ENCODE data around the gene ATRNL1. TPM values are rescaled to one million over a fixed set of nuclear protein-coding genes. Genes with fewer than 3 reads are reported as not detected.
"Not testable (repeated sequence)": the region's sequence is repeated elsewhere in the genome, so short reads cannot be mapped to it uniquely, and the experiment has no call there.

ATRNL1 gene
- total RNA-seq, 4 donors from 2014 or later: 4.4 to 18.4 (median 14.4) TPM

GRCh38 chr10:115219203-115219602 lies 126.0 kb downstream of the ATRNL1 start:
- Histone ChIP-seq H3K4me1 (no peaks in the 10 kb centered on the region), H3K36me3 (no peaks in the 10 kb centered on the region), H3K9me3 (no peaks in the 10 kb centered on the region), H3K27me3 (no peaks in the 10 kb centered on the region), H3K27ac (no peak overlapping the region), H3K4me3 (no peak overlapping the region)
- intact Hi-C loops (cut with DNase I; ENCODE audit: low total_unique reads): loop anchor here (2.0 to 5.0 kb wide), 2 partner anchors 72 to 867 kb away; no protein-coding TSS in a partner anchor
- TF ChIP-seq CTCF (IDR thresholded peaks at IDR 0.05): no peak
- TF ChIP-seq EP300 (IDR thresholded peaks at IDR 0.05; ENCODE audit: low read depth): no peak
- no peak for TF ChIP-seq POLR2A (IDR thresholded peaks at IDR 0.05)
- no peak for TF ChIP-seq POLR2AphosphoS5 (IDR thresholded peaks at IDR 0.05)
- 75 to 80% methylated on average over 1 to 3 of the region's 3 CpGs for WGBS, 2 donors (ENCODE audit: low coverage in 1 of 2)
- DNase-seq: no peak
- in situ Hi-C loops (cut with MboI; ENCODE audit: low pct_ligation_motif_present in 1 of 4, low pct_unique_long_range_greater_than_20kb in 1 of 4, low sequenced_read_pairs in 3 of 4): no loop called here

GRCh38 chr10:115222039-115222438 lies 128.9 kb downstream of the ATRNL1 start:
- no peaks in the 10 kb centered on the region for H3K27me3 ChIP-seq
- no peaks in the 10 kb centered on the region for H3K36me3 ChIP-seq
- DNase-seq: no peak
- H3K9me3 ChIP-seq: no peaks in the 10 kb centered on the region
- H3K27ac ChIP-seq: no peak overlapping the region
- no peak for TF ChIP-seq EP300 (IDR thresholded peaks at IDR 0.05; ENCODE audit: low read depth)
- no peak for TF ChIP-seq POLR2A (IDR thresholded peaks at IDR 0.05)
- TF ChIP-seq POLR2AphosphoS5 (IDR thresholded peaks at IDR 0.05): no peak
- no peak for TF ChIP-seq CTCF (IDR thresholded peaks at IDR 0.05)
- no peak overlapping the region for H3K4me3 ChIP-seq
- in situ Hi-C loops (cut with MboI; ENCODE audit: low pct_ligation_motif_present in 1 of 4, low pct_unique_long_range_greater_than_20kb in 1 of 4, low sequenced_read_pairs in 3 of 4) (no loop called here), intact Hi-C loops (cut with DNase I; ENCODE audit: low total_unique reads) (no loop called here)
- no peaks in the 10 kb centered on the region for H3K4me1 ChIP-seq

GRCh38 chr10:115239761-115240160 lies 146.6 kb downstream of the ATRNL1 start:
- Histone ChIP-seq H3K9me3 (no peaks in the 10 kb centered on the region), H3K36me3 (no peaks in the 10 kb centered on the region), H3K27ac (no peak overlapping the region), H3K4me1 (no peaks in the 10 kb centered on the region), H3K4me3 (no peak overlapping the region), H3K27me3 (no peaks in the 10 kb centered on the region)
- in situ Hi-C loops (cut with MboI; ENCODE audit: low pct_ligation_motif_present in 1 of 4, low pct_unique_long_range_greater_than_20kb in 1 of 4, low sequenced_read_pairs in 3 of 4): no loop called here
- intact Hi-C loops (cut with DNase I; ENCODE audit: low total_unique reads): no loop called here
- 87% methylated on average over 2 of the region's 2 CpGs; no CpG with 5 or more reads in 1 of the 2 donors for WGBS, 2 donors (ENCODE audit: low coverage in 1 of 2)
- no peak for DNase-seq
- TF ChIP-seq POLR2AphosphoS5 (IDR thresholded peaks at IDR 0.05) (no peak), CTCF (IDR thresholded peaks at IDR 0.05) (no peak), POLR2A (IDR thresholded peaks at IDR 0.05) (no peak), EP300 (IDR thresholded peaks at IDR 0.05; ENCODE audit: low read depth) (no peak)

- in situ Hi-C loops (cut with MboI; ENCODE audit: low pct_ligation_motif_present in 1 of 4, low pct_unique_long_range_greater_than_20kb in 1 of 4, low sequenced_read_pairs in 3 of 4): no loop called here
- WGBS, 2 donors (ENCODE audit: low coverage in 1 of 2): 88 to 95% methylated on average over 3 of the region's 3 CpGs
- H3K27ac ChIP-seq: no peak overlapping the region
- no peaks in the 10 kb centered on the region for H3K4me1 ChIP-seq
- DNase-seq: no peak
- intact Hi-C loops (cut with DNase I; ENCODE audit: low total_unique reads): no loop called here
- no peaks in the 10 kb centered on the region for H3K36me3 ChIP-seq
- H3K9me3 ChIP-seq: no peaks in the 10 kb centered on the region
- no peak for TF ChIP-seq EP300 (IDR thresholded peaks at IDR 0.05; ENCODE audit: low read depth)
- TF ChIP-seq CTCF (IDR thresholded peaks at IDR 0.05): no peak
- no peak for TF ChIP-seq POLR2A (IDR thresholded peaks at IDR 0.05)
- TF ChIP-seq POLR2AphosphoS5 (IDR thresholded peaks at IDR 0.05): no peak
- H3K4me3 ChIP-seq: no peak overlapping the region
- H3K27me3 ChIP-seq: no peaks in the 10 kb centered on the region
These were observed 157.6 kb downstream of the ATRNL1 start for GRCh38 chr10:115250784-115251183.

- WGBS, 2 donors (ENCODE audit: low coverage in 1 of 2): 95% methylated on average over 1 of the region's 1 CpG; no CpG with 5 or more reads in 1 of the 2 donors
- H3K27me3 ChIP-seq; intact Hi-C loops (cut with DNase I; ENCODE audit: low total_unique reads); H3K4me3 ChIP-seq; H3K9me3 ChIP-seq; H3K27ac ChIP-seq; in situ Hi-C loops (cut with MboI; ENCODE audit: low pct_ligation_motif_present in 1 of 4, low pct_unique_long_range_greater_than_20kb in 1 of 4, low sequenced_read_pairs in 3 of 4); H3K36me3 ChIP-seq; H3K4me1 ChIP-seq; DNase-seq: not testable (repeated sequence)
These were observed 160.6 kb downstream of the ATRNL1 start for GRCh38 chr10:115253765-115254164.
